DMS 273 treated with DMSO at 0.1 percent for 48 hours (cell line): ENCODE measurements around the gene TSPAN11.
A peak's percentile ranks its signal among the peaks of the same experiment; 100 is the strongest.
"Not testable (repeated sequence)": the region's sequence is repeated elsewhere in the genome, so short reads cannot be mapped to it uniquely, and the experiment has no call there.

Experiments used
- DNase-seq: peaks from one replicate; lab custom pipeline; 2025; lab: John Stamatoyannopoulos, UW

Gene TSPAN11, protein sequence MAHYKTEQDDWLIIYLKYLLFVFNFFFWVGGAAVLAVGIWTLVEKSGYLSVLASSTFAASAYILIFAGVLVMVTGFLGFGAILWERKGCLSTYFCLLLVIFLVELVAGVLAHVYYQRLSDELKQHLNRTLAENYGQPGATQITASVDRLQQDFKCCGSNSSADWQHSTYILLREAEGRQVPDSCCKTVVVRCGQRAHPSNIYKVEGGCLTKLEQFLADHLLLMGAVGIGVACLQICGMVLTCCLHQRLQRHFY

DNA sequence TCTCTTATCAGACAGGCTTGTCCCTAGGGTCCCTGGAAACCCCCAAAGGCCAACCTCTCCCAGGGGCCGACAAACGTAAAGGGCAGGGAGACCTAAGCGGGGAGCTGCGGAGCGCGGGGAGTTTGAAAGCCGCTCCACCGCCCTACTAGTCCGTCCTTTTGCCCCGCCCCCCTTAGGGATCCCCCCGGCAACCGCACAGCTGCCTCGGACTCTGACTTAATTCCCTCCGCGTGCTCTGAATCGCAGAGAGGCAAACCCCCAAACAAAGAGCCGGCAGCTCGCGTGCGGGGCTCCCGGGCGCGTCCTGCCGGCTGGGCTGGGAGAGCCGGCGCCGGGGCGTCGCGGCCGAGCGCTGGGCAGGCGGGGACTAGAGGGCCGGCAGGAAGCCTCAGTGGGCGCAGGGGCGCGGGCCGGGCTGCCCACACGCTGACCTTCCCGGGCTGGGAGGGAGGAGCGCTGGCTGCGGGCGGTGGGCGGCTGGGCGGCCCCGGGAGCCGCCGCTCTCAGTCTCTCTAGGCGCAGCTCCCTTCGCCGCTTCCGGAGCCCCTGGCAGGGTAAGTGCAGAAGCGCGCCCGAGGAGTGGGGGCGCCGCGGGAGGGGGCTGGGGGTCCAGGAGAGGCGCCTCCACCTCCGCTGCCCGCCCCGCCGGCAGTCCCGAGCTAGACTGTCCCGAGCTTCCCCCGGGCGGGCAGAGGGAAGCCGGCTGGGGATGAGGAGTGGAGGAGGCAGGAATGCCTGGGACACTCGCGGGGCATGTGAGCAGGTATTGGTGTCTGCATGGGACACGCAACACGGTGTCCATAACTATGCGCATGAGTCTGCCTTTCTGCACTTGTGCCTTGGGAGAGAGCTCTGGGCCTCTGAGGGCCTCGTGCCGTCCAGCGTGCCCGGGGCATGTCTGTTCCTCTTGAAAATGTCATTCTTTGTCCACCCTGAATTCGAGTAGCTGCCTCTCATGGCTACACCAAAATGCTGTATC lies at the start of gene TSPAN11:
Gene TSPAN11 (plus strand): TSS at position 506 of the 979 bp plus-strand sequence. CDS start 27,244 bp downstream, outside the sequence.
- DNase-seq, result no peak

DNA sequence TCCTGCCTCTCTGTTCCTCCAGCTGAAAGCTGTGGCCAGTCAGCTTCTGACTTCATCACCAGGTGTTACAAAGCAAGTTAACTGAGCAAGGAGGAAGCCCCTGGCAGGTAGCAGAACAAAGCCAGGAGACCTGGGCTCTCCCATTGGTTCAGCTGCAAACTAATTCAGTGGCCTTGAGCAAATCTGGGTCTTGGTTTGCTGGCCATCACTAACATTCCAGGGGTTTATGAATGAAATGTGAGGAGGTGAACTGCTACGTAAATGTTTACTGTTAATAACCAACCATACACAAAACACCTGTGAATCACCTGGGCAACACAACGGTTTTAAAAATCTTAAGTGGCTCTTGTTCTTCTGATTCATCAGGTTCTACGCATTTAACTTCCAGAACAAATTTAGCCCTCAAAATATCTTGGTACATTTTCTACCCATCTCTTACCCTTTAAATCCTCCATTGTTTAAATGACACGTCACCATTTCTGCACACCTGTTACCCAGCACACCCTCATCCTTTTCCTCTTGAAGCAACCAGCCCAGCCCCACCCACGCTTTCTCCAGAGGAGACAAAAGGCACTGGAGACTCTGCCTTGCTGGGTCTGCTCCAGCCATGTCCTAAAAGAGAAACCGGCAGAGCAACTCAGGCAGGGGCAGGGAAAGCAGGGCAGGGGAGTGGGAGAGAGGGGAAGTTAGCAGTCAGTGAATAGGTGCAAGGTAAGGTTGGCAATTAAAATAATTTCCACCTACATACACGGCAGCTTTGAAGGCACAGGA lies 49.3 kb upstream of the TSPAN11 start:
- DNase-seq, result no peak

DNA sequence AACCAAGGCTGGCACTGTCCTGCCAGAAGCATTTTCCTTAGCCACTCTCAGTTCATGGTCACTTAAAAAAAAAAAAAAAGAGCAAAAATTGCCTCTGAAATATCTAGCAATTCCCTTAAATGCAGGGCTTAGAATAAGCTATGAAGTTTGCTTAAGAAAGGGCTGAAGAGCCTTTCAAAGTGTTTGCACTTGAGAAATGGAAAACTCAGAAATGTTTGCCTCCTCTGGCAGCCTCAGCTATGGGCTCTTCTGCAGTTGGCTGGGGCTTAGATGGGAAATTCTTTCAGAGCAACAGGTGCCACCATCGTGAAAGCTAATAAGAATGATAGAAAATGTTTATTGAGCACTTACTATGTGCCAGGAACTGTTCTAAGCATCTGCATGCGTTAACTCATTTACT lies 48.5 kb upstream of the TSPAN11 start:
- no peak for DNase-seq

DNA sequence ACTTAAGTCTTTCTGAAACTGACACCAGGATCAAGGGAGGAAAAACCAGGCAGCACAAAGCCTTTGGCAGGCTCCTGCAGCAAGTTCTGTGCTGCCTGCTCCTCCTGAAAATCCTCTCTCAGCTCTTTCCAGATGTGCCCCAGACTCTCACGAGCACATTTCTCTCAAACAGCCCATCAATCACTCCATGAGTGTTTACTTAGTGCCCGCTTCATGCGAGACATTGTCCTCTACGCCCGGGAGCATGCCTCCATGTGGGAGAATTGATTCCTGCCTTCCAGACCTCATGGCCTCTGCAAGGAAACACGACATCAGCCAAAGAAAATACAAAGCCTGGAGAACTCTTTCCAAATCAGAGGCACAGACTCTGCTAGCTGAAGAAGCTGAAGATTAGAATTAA lies 46.5 kb upstream of the TSPAN11 start:
- DNase-seq, result no peak

DNA sequence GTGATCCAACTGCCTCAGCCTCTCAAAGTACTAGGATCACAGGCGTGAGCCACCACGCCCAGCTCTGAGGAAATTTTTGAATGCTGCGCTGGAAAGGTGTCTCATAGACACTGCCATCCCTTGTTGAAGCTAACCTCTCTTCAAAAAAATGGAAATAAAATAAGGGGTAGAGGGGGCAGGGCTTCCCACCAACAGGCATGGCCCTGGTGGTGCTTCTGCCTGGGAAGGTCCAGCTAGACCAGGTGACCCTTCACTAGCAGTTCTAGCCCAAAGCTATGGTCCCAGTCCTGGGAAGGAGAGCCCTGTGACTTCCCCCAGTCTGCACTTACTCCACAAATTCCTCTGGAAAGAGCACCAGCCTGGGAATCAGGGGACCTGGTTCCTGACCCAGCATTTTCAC lies 45.7 kb upstream of the TSPAN11 start:
- DNase-seq, result no peak

DNA sequence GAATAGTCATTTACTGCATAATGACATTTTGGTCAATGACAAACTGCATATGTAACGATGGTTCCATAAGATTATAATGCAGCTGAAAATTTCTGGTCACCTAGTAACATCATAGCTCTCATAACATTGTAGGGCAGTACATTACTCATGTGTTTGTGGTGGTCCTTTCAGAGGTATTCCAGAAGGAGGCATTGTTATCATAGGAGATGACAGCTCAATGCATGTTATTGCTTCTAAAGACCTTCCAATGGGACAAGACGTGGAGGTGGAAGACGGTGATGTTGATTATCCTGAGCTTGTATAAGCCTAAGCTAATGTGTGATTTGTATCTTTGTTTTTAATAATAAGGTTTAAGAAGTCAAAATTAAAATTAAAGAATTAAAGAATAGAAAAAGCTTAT lies 43.8 kb upstream of the TSPAN11 start:
- DNase-seq, result no peak

DNA sequence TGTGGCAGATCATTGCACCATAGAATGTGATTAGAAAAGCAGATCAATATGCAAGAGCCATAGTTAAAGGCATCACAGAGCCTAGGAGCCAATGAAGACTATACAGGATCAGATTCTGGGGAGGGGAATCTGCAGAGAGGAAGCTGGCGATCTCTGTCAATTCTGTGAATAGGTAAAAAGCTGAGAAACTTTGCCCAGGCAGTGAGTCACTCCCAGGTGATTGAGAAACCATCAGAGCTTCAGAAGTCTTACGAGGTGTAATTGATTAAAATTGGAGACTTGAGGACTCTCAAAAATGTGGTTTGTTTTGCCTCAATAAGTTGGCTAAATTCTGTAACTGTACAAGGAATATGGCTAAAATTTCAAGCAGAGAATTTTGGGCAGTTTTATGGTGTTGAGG lies 41.7 kb upstream of the TSPAN11 start:
- DNase-seq, result no peak

DNA sequence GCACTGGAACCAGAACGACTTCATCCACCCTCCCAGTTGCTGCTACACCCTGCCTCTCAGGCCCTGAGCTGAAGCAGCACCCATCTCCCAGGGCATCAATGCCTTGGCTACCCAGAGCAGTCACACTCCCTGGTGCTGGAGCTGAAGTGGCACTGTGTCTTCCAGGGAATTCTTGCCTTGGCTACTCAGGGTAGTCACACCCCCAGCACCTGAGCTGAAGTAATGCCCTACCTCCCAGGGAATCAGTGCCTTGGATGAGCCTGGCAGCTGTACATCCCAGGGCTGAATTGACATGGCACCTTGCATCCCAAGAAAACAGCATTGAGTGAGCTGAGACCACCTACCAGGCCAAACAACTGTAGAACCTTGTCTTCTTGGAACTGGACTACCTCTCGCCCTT lies 41.2 kb upstream of the TSPAN11 start:
- no peak for DNase-seq

DNA sequence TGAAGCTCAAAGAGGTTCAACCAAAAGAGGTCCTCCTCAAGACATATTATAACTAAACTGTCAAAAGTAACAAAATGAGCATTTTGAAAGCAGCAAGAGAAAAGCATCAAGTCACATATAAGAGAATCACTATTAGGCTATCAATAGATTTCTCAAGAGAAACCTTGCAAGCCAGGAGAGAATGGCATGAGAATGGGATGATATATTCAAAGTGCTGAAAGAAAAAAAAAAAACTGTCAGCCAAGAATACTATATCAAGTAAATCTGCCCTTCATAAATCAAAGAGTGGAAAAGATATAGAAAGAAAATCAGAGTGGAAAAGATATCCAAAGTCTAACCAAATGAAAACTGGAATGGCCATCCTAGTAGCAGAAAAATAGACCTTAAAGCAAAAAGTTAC lies 39.3 kb upstream of the TSPAN11 start:
- no peak for DNase-seq

DNA sequence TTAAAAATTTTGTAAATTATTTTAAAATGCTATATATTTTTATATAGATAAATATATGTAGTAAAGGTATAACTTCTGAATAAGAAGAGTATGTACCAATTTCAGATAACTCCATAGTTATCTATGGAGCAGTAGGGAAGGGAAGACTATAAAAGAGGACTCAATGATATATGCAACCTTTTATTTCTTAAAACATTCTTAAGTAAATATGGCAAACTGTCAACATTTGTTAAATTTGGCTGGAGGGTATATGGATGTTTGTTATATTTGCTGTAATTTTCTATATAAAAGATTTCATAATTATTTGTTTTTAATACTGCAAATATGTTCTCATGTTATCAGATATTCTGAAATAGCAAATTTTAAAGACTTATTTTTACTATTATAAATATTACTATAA lies 38.3 kb upstream of the TSPAN11 start:
- no peak for DNase-seq

DNA sequence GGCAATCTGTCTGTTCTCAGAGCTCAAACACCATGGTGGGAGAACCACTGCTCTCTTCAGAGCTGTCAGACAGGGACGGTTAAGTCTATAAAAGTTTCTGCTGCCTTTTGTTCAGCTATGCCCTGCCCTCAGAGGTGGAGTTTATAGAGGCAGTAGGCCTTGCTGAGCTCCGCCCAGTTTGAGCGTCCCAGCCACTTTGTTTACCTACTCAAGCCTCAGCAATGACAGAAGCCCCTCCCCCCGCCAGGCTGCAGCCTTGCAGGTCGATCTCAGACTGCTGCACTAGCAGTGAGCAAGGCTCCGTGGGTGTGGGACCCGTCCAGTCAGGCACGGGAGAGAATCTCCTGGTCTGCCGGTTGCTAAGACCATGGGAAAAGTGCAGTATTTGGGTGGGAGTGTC lies 32.0 kb upstream of the TSPAN11 start:
- DNase-seq, result not testable (repeated sequence)

DNA sequence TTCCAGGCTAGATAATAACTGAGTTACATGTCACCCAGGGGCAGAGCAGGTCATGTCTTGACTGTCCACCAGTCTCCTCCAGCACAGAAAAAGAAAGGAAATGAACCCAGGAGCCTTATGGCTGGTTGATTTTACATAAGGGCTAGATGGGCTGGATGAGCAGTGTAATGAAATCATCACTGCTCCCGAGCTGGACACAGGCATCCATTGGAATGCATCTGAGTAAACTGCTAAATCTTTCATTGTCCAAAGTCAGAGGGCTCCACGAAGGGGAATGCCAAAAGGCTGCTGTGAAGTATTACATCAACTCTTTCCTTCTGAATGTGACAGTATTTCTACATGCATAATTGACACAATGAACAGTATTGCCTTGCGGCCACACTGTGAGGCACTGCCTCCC lies 30.1 kb upstream of the TSPAN11 start:
- DNase-seq, result no peak

DNA sequence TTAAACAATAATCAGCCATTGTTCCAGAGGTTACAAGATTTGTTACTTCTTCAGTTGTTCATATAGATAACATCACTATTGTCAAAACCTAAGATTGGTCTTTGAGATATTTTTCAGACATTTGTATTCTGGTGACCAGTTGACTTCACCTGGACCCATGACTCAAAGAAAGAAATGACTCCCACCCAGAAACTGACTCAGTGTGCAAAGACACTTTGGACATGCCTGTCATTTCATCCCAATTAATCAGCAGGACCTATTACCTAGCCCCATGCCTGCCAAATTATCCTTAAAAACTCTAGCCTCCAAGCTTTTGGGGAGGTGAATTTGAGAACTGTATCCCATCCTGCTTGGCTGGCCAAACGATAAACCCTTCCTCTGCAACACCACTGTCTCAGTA lies 27.7 kb upstream of the TSPAN11 start:
- no peak for DNase-seq

DNA sequence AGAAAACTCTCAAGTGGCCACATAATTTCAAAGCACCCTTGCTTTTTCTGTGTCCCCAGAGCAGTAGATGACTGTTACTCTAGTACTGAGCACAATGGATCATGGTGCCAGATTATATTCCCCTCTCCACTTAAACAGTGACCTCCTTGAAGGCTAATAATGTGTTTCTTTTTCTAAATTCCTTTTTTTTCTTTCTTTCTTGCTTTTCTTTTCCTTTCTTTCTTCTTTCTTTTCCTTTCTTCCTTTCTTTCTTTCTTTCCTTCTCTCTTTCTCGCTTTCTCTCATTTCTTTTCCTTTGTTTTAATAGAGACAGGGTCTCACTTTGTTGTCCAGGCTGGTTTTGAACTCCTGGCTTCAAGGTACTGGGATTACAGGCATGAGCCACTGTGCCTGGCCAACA lies 26.2 kb upstream of the TSPAN11 start:
- DNase-seq, result no peak

DNA sequence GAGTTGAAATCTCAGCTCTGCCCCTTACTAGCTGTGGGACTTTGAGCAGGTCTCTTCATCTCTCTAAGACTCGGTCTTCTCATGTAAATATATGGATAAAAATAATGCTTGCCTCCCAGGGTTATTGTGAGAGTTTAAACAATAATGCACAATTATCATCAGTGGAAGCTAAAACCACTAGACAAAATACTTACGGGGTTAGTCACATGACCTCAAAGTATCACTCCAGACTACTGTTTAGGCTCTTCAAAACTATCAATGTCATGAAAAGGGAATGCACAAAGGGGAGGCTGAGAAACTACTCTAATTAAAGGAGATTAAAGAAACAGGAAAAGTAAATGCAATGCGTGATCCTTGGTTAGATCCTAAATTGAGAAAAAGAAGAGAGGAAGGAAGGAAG lies 24.5 kb upstream of the TSPAN11 start:
- DNase-seq, result no peak

DNA sequence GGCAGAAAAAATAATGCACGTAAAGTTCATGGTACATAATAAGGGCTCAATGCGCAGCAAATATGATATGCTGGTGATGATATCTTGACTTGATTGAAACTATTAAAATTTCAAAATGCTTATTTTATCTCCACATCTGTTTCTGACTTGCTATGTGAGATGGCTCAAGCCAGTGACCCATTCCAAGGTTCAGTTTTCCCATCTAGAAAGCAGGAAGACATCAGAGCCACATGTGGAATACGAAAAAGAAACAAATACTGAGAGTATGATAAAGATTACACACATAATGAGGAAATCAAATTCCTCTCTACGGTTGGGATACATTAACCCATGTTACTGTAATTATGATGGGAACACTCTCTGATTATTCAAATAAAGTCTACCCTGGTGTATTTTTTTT lies 24.0 kb upstream of the TSPAN11 start:
- no peak for DNase-seq

DNA sequence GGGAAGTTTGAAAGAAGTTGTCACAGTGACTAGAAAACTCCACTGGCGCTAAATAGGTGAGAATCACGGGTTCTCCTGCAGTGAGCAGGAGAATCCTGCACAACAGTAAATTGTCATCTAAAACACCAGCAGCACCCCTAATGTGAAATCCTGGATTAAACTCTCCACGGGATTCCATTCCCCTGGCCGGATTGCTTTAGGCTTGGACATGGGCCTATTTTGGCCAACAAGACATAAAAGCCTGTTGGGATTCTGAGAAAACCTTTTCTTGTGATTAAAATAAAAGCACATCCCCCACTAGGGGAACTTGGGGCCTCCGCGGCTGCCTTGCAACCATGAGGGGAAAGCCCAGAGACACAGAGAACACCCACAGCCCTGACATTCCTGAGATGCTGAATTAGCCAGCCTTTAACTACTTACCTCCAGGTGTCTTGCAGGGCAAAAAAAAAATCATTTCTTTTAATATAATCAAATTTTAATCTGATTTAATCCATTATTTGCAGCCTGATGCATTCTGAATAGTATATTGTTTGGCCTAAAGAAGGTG lies 21.0 kb upstream of the TSPAN11 start:
- no peak for DNase-seq

DNA sequence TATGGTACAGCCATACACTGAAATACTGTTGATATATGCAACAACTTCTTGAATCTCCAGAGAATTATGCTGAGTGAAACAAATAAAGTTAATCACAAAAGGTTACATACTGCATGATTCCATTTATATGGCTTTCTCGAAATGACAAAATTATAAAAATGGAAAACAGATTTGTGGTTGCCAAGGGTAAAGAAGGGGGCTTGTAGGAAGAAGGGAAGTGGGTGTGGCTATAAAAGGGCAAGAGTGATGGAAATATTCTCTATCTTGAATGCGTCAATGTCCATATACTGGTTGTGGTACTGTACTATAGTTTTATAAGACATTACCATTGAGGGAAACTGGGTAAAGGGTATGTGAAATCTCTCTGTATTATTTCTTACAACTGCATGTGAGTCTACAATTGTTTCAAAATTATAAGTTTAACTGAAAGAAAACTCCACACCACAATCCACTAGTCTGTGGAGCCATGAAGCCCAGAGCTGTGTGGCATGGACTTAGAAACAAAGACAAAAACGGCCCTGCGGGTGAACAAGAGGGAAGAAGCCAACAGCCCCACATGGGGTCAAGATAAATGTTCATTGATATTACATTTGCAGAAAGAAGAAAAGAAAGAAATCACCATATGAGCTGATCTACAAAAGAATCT lies 18.3 kb upstream of the TSPAN11 start:
- no peak for DNase-seq

DNA sequence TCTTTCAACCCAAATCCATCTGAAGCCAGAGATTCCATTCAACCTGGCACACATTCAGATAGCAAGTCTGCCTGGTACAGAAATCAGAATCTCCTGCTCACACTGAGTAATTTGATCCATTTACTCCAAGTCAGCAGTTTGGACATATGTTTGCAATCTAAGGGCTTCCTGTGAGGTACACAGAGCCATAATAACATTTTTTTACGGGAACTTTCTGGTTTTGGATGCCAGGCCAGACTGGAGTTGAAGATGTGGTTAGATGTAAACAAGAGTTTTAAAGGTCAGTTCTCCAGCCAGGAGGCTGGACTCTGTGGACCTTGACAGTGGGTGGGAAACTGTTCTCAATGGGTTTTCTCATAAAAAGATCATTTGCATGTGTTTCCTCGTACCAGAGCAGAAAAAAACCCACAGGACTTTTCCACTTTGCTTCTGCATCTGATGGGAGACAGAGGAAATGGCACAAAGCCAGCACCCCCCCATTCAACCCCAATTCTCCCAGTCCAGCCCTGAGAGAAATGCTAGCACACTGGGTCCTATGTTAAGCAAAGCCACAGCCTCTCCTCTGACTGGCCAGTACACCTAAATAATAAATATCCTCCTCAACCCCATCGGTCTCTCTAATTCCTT lies 17.7 kb upstream of the TSPAN11 start:
- DNase-seq, result peak; percentile 65

DNA sequence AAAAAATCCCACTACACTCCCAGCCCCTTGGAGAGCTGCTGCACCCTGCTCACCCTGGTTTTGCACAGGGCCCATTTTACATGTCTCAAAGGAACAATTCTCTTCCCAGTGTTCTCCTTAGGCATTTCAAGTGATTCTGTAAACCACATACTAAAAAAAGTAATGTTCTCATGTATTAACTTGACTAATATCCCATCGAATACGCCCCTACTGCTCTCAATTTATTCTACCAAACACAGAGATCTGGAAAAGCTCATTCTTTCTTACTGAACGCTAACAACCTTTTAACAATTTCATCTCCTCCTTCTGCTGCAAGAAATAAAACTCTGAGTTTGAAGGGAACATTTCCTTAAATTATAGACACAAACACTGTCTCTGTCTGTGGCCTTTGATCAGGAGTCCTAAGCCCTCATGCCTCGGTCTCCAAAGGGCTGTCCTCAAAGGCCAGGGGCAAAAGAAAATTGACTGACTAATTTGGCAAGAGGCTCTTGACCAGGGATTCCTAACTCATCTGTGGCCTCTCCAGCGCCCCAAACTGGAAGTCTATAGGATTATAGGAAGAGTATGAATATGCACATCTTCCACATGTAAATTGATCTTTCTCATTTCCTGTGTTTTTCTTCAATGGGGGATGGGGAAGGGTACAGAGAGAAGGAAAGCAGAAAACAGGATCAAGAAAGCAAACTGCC lies 17.1 kb upstream of the TSPAN11 start:
- DNase-seq, result no peak

DNA sequence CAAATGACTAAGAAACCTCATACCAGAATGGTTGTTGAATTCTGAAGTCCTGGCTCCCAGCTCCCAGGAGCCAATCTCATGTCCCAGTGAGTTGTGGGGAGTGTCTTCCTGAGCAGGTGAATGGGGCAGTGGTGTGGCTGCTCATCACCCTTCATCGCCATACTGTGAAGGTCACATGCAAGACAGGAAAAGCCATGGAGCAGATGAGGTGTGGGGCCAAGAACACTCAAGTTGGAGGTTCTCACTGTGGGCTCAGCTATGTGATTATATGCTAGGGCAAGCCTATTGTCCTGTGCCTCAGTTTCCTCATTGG lies 16.6 kb upstream of the TSPAN11 start:
- no peak for DNase-seq
